Right atrium auricular region (tissue), 2 donors: ENCODE data around the gene ARFRP1. TPM values are rescaled to one million over a fixed set of nuclear protein-coding genes. Genes with fewer than 3 reads are reported as not detected.
"Not testable (repeated sequence)": the region's sequence is repeated elsewhere in the genome, so short reads cannot be mapped to it uniquely, and the experiment has no call there.

Experiments used
- DNase-seq: peaks from one replicate; pipeline ENCODE4 v3.0.0-alpha.2; 2019; ENCODE audit warnings: low spot score
- H3K27ac ChIP-seq, 2 donors: fragments of 200-600 bp; sonication (generic); 1 replicate in 1 of 2; 2 replicates in 1 of 2; pipeline ENCODE4 v1.5.1; 2016 to 2019
- H3K27me3 ChIP-seq, 2 donors: fragments of 200-600 bp; sonication (generic); one replicate each; pipeline versions ENCODE4 v1.5.1 to v1.6.0; 2017 to 2019
- H3K36me3 ChIP-seq: fragments of 200-600 bp; sonication (generic); one replicate; pipeline ENCODE4 v1.5.1; 2016
- H3K4me1 ChIP-seq, 2 donors: fragments of 200-600 bp; sonication (generic); one replicate each; pipeline versions ENCODE4 v1.5.1 to v1.6.0; 2017 to 2019
- H3K4me3 ChIP-seq, 2 donors: fragments of 200-600 bp; sonication (generic); 1 replicate in 1 of 2; 2 replicates in 1 of 2; pipeline ENCODE4 v1.5.1; 2017 to 2019; ENCODE audit warnings: mild to moderate bottlenecking in 1 of 2, moderate library complexity in 1 of 2
- H3K9me3 ChIP-seq, 2 donors: fragments of 200-600 bp; sonication (generic); one replicate each; pipeline ENCODE4 v1.5.1; 2019
- total RNA-seq, 2 donors: library from RNA; depleted of rRNA; stranded (reverse); fragments of >200 nt; gene quantifications; one replicate each; pipeline ENCODE4 v1.1.0, GENCODE V29; 2016
- TF ChIP-seq, protein P1 (sequence below), 2 donors: fragments of 200-600 bp; sonication (generic); IDR thresholded peaks; one replicate each; pipeline ENCODE4 v1.5.1; 2019; ENCODE audit warnings: antibody characterized with exemption in 2 of 2

ARFRP1 gene
- total RNA-seq, 2 donors from 2014 or later: 33.5 to 39.4 TPM

DNA sequence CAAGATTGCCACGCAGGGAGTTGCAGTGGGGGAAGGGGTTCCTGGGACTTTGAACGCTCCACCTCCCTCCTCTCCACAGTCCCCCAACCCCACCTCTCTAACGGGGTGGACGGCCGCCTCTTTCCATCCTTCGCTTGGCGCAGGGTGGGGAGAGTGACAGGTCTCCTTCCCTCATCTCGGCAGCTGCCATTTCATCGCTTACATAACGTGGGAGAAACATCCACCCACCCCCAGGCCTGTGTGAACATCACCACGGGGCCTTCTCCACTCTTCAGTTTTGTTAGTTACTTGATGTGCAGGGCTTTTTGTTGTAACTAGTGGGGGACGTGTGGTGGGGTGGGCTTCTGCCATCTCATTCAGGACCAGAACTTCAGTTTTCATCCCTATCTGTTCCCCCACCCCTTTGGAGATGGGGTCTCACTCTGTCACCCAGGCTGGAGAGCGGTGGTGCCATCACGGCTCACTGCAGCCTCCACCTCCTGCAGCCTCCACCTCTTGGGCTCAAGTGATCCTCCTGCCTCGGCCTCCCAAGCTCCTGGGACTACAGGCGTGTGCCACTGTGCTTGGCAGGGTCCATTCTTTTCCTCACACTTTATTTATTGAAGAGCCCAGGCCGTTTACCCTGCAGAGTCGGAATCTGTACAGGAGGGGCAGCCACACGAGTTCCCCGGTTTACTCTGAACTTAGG lies 32.0 kb downstream of the ARFRP1 start:
- Histone ChIP-seq H3K36me3 (peaks cover 23% of the 10 kb centered on the region), H3K27me3 (no peaks in the 10 kb centered on the region), H3K27ac (no peak overlapping the region), H3K9me3 (no peaks in the 10 kb centered on the region), H3K4me3 (no peak overlapping the region), H3K4me1 (no peaks in the 10 kb centered on the region)
- TF ChIP-seq, protein P1, sequence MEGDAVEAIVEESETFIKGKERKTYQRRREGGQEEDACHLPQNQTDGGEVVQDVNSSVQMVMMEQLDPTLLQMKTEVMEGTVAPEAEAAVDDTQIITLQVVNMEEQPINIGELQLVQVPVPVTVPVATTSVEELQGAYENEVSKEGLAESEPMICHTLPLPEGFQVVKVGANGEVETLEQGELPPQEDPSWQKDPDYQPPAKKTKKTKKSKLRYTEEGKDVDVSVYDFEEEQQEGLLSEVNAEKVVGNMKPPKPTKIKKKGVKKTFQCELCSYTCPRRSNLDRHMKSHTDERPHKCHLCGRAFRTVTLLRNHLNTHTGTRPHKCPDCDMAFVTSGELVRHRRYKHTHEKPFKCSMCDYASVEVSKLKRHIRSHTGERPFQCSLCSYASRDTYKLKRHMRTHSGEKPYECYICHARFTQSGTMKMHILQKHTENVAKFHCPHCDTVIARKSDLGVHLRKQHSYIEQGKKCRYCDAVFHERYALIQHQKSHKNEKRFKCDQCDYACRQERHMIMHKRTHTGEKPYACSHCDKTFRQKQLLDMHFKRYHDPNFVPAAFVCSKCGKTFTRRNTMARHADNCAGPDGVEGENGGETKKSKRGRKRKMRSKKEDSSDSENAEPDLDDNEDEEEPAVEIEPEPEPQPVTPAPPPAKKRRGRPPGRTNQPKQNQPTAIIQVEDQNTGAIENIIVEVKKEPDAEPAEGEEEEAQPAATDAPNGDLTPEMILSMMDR (IDR thresholded peaks at IDR 0.05): no peak
- no peak for DNase-seq

DNA sequence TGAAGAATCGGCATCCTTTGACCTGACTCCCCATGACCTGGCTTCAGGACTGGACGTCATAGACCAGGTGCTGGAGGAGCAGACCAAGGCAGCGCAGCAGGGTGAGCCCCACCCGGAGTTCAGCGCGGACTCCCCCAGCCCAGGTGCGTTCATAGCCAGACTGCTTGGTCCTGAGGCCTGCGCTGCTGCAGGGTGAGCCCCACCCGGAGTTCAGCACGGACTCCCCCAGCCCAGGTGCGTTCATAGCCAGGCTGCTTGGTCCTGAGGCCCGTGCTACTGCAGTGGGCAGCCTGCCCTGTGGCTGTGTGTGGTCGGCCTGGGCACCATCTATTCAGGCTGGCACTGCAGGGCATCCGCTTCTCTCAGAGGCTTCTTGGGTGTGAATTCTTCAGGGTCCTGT lies 33.8 kb downstream of the ARFRP1 start:
- H3K9me3 ChIP-seq: no peaks in the 10 kb centered on the region
- H3K4me1 ChIP-seq: no peaks in the 10 kb centered on the region
- peaks cover 20% of the 10 kb centered on the region for H3K36me3 ChIP-seq
- H3K27me3 ChIP-seq: no peaks in the 10 kb centered on the region
- no peak overlapping the region for H3K4me3 ChIP-seq
- TF ChIP-seq, protein P1 (IDR thresholded peaks at IDR 0.05): no peak
- H3K27ac ChIP-seq: no peak overlapping the region
- no peak for DNase-seq

DNA sequence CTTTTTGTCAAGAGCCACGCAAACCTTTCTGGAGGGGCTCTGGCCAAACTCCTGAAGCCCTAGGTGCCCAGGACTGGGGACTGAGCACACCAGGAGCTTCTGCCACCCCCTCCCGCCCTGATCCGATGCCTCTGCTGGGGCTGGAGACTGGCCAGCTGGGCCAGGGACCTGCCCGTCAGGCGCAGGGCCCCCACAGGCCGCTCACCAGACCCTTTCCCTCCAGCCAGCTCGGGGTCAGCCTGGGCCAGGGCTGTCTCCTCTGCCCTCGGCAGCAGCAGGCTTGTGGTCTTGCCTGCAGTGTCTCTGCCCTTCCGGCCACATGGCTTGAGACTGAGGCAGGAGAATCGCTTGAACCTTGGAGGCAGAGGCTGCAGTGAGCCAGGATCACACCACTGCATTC lies 35.1 kb downstream of the ARFRP1 start:
- no peak overlapping the region for H3K27ac ChIP-seq
- H3K9me3 ChIP-seq: no peaks in the 10 kb centered on the region
- H3K27me3 ChIP-seq: no peaks in the 10 kb centered on the region
- no peak overlapping the region for H3K4me3 ChIP-seq
- no peak for DNase-seq
- H3K4me1 ChIP-seq: no peaks in the 10 kb centered on the region
- TF ChIP-seq, protein P1 (IDR thresholded peaks at IDR 0.05): no peak
- H3K36me3 ChIP-seq: peaks cover 27% of the 10 kb centered on the region

DNA sequence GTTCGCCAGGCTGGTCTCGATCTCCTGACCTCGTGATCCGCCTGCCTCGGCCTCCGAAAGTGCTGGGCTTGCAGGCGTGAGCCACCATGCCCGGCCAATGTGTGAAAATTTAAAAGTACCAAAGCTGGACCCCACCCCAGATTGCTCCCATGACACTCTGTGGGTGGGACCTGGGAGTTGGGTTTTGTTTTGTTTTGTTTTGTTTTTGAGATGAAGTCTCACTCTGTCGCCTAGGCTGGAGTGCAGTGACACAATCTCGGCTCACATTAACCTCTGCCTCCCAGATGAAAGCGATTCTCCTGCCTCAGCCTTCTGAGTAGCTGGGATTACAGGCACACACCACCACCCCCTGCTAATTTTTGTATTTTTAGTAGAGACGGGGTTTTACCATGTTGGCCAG lies 36.1 kb downstream of the ARFRP1 start:
- H3K36me3 ChIP-seq: peaks cover 35% of the 10 kb centered on the region
- H3K9me3 ChIP-seq, H3K27ac ChIP-seq: not testable (repeated sequence)

DNA sequence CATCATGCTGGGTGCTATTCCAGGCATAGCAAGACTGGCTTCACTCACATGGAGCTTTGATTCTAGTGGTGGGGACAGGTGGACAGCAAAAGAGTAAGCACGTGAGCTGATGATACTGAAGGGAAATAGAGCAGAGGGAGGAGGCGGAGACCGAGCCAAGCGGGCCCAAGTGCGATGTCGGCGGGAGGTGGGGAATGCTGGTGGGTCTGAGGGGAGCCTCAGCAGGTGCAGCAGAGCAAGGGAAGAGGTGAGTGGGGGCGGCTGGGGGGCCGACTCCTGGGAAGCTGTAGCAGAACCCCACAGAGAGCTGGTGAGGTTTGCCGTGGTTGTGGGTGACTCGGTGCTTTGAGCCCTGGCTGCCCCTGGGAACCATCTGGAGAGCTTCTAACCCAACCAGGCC lies 39.4 kb downstream of the ARFRP1 start:
- no peak overlapping the region for H3K4me3 ChIP-seq
- H3K36me3 ChIP-seq: peaks cover 25% of the 10 kb centered on the region
- no peak for DNase-seq
- H3K27me3 ChIP-seq: no peaks in the 10 kb centered on the region
- no peaks in the 10 kb centered on the region for H3K9me3 ChIP-seq
- TF ChIP-seq, protein P1 (IDR thresholded peaks at IDR 0.05): no peak
- H3K4me1 ChIP-seq: no peaks in the 10 kb centered on the region
- no peak overlapping the region for H3K27ac ChIP-seq

More for the DNA sequence above, 36.1 kb downstream of the ARFRP1 start:
- not testable (repeated sequence) for H3K4me3 ChIP-seq, H3K4me1 ChIP-seq, H3K27me3 ChIP-seq, DNase-seq

DNA sequence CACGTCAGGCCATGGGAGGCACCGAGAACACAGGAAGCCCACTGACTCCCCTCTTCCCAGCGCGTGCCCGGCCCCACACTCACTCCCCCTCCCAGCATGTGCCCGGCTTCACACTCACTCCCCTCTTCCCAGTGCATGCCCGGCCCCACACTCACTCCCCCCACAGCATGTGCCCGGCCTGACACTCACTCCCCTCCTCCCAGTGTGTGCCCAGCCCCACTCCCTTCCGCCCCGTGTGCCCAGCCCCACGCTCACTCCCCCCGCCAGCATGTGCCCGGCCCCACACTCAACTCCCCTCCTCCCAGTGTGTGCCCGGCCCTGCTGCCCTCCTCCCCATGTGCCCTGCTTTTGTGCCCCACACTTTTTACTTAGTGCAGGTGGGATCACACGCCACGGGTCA lies 39.9 kb downstream of the ARFRP1 start:
- Histone ChIP-seq H3K4me3 (no peak overlapping the region), H3K36me3 (peaks cover 30% of the 10 kb centered on the region), H3K9me3 (no peaks in the 10 kb centered on the region), H3K27ac (no peak overlapping the region), H3K4me1 (no peaks in the 10 kb centered on the region), H3K27me3 (no peaks in the 10 kb centered on the region)
- TF ChIP-seq, protein P1 (IDR thresholded peaks at IDR 0.05): no peak
- no peak for DNase-seq
